SIG-M5 treated with dmso at 0.1 percent for 504 hours (cell line): ENCODE measurements around the gene USP12.
"Not testable (repeated sequence)": the region's sequence is repeated elsewhere in the genome, so short reads cannot be mapped to it uniquely, and the experiment has no call there.

Experiments
- DNase-seq: peaks from one replicate; lab custom pipeline; 2025; ENCODE audit not compliant: unreplicated experiment; lab: John Stamatoyannopoulos, UW

Gene USP12, protein sequence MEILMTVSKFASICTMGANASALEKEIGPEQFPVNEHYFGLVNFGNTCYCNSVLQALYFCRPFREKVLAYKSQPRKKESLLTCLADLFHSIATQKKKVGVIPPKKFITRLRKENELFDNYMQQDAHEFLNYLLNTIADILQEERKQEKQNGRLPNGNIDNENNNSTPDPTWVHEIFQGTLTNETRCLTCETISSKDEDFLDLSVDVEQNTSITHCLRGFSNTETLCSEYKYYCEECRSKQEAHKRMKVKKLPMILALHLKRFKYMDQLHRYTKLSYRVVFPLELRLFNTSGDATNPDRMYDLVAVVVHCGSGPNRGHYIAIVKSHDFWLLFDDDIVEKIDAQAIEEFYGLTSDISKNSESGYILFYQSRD

DNA sequence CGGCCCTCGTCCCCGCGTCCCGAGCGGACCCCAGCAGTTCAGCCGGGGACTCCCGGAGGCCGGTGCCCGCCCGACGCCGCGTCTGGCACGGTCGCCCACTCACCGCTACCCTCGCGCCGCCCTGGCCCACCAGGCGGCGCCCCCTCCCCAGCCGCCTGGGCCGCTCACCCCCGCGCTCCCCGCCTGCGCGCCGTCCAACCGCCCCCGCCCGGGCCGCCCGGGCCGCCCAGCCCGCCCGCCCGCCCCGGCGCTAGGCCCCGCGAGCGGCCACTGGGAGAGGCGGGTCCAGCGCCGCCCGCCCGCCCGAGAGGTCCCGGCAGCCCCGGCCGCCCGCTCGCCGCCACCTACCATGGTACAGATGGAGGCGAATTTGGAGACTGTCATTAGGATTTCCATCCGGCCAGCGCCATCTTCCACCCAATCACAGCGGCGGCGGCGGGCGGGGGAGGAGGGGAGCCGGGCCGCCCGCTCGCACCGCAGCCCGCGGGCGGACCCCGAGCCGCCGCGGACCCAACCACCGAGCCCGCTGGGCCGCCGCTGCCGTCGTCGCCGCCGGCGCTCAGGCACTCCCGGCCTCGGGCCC, at the start of gene USP12:
TSS of gene USP12 (minus strand) at position 568 of the 583 bp plus-strand sequence. CDS start at position 396, 172 bp downstream.
- DNase-seq, result no peak

GRCh38 chr13:27219611-27220010, 48.0 kb upstream of the USP12 start:
- DNase-seq, result no peak

GRCh38 chr13:27218861-27219260, 47.2 kb upstream of the USP12 start:
- DNase-seq, result peak; percentile 30

GRCh38 chr13:27217791-27218190, 46.2 kb upstream of the USP12 start:
- peak; percentile 15 for DNase-seq

GRCh38 chr13:27213386-27213785, 41.8 kb upstream of the USP12 start:
- DNase-seq, result not testable (repeated sequence)

DNA sequence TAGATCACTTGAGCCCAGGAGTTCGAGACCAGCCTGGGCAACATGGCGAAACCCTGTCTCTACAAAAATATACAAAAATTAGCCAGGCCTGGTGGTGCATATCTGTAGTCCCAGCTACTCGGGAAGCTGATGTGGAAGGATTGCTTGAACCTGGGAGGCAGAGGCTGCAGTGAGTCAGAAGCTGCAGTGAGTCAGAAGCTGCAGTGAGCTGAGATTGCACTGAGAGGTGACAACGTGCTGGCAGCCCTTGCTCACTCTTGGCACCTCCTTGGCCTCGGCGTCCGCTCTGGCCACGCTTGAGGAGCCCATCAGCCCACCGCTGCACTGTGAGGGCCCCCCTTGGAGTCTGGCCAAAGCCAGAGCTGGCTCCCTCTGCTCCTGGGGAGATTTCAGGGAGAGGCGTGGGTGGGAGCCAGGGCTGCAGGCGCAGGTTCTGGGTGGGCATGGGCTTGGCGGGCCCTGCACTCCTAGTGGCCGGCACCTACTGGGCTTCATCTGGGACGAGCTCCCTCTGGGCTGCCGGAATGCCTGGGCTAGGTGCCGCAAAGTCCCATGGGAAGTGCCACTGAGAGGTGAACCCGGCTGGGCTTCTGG, 40.3 kb upstream of the USP12 start:
- DNase-seq, result no peak

GRCh38 chr13:27211271-27211670, 39.7 kb upstream of the USP12 start:
- DNase-seq, result no peak

DNA sequence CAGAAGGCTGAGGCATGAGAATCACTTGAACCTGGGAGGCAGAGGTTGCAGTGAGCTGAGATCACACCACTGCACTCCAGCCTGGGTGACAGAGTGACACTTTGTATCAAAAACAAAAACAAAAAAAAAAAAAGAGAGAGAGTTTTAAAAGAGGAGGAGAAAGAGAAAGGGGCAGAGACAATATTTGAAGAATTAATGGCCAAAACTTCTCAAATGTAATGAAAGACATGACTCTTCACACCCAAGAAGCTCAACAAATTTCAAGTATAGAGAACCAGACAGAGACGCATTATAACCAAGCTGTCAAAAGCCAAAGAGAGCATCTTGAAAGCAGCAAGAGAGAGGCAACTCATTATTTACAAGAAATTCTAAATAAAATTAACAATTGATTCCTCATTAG, 36.9 kb upstream of the USP12 start:
- DNase-seq, result no peak

DNA sequence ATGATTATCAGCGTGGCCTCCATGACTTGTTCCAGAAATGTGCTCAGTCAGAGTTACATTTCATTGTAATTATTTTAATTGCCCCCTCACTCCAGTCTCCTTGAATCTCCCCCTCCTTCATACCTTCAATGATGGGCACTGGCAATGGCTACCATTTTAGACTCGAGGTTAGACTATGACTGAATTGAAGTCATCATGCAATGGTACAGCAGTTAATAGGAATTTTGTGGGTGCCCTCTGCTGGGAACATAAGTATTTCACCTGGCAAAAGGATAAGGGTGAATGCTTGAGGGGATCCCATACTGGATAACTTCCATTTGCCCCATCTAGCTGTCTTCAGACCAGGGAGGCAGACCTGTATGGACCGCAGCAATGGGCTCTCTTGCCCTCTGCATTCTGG, 32.2 kb upstream of the USP12 start:
- no peak for DNase-seq

DNA sequence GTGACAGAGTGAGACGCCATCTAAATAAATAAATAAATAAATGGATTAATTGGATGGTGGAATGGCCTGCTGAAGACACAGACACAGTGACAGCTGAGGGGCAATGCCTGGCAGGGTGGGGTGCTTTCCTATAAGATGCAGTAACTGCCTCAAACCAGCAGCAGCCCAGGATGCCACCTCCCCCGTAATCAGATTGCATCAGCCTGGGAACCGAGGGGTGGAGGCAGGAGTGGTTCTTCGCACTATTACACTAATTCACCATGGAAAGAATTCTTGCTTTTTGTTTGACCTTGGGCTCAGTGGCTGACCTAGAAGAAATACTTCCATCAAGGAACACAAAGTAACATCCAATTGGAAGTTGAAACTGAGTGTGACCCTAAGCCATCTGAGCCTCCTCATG, 31.6 kb upstream of the USP12 start:
- DNase-seq, result no peak

- DNase-seq, result no peak
Measured at GRCh38 chr13:27201661-27202060, 30.1 kb upstream of the USP12 start.

- no peak for DNase-seq
Measured at GRCh38 chr13:27200413-27201070, 28.9 kb upstream of the USP12 start.

- no peak for DNase-seq
Measured at GRCh38 chr13:27199696-27200095, 28.1 kb upstream of the USP12 start.

GRCh38 chr13:27199211-27199610, 27.6 kb upstream of the USP12 start:
- no peak for DNase-seq

GRCh38 chr13:27194895-27195764, 23.5 kb upstream of the USP12 start:
- peak; percentile 29 for DNase-seq

GRCh38 chr13:27194209-27194608, 22.6 kb upstream of the USP12 start:
- no peak for DNase-seq

GRCh38 chr13:27193496-27193895, 21.9 kb upstream of the USP12 start:
- DNase-seq, result no peak

DNA sequence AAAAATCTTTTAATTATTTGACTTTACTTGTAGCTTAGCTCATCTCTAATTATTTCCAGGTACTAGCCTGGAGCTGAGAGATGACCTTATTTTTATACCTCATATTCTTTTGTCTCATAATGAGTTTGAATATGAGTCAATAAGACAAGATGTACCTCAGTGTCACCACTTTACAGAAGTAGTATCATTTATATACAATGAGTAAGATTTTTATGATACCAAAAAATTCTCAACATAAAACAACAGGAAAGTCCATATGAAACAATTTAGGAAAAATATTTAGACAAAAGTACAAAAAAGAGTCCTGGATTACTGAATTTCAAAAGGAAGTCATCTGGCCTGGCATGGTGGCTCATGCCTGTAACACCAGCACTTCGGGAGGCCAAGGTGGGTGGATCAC, 21.4 kb upstream of the USP12 start:
- no peak for DNase-seq

- DNase-seq, result not testable (repeated sequence)
Measured at GRCh38 chr13:27192367-27192766, 20.8 kb upstream of the USP12 start.

GRCh38 chr13:27189192-27189591, 17.6 kb upstream of the USP12 start:
- DNase-seq, result no peak

- DNase-seq, result no peak
Measured at GRCh38 chr13:27188239-27188638, 16.6 kb upstream of the USP12 start.
